ENCODE data around the gene QRICH1.

QRICH1 gene

DNA sequence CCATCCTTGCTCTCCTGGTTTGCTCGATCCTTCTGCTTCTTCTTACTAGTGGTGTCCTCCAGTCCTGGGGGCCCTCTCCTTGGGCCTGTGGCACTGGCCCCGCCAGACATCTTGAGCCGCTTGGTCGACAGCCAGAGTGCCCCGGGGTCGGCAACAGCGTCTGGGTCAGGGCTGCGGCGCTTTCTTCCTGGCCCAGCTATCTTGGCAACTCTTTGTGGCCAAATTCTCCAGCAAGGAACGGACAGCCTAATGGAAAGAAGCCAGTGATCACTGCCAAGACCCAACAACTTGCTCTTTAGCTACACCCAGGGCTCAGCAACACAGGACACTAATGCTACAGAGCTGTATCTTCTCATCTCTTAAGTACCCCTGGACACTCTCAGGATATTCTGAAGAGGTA lies 25.2 kb upstream of the QRICH1 start:
- DNase-seq (ENCODE audit: low read depth in 2 of 2): no peak

DNA sequence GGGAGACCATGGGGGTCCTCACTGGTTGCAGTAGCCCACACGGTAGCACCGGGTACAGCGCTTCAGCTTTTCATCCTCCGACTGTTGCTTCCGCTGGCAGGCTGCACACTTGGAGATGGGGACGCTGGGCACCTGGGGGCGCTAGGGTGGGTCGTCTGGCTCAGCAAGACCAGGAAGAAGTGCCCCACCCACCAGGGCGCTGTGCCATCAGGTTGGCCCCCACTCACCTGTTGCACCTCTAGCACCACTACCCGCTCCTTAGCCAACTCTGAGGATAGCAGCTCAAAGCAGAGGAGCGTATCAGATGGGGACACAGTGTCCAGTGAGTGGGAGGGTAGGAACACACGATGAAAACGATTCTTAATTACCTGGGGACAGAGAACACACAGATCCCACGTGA lies 18.4 kb upstream of the QRICH1 start:
- DNase-seq (ENCODE audit: low read depth in 2 of 2): no peak

DNA sequence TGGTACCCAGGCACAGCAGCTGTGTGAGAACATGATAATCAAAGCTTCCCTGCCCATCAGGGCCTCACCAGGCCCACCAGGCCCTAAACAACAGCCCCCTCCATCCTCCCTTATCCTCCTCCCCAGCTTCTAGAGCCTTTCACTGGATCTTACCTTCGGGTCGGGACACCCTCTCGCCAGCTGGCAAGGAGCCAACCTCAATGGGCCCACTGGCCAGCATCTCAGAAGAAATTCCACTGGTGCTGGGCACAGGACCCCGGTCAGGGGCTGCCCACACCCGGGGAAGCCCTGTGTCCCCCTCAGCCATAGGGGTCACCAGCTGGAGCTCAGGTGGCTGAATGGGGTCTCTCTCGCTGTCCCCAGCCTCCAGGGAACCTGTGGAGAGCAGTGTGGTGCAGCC lies 17.5 kb upstream of the QRICH1 start:
- DNase-seq (ENCODE audit: low read depth in 2 of 2): no peak

DNA sequence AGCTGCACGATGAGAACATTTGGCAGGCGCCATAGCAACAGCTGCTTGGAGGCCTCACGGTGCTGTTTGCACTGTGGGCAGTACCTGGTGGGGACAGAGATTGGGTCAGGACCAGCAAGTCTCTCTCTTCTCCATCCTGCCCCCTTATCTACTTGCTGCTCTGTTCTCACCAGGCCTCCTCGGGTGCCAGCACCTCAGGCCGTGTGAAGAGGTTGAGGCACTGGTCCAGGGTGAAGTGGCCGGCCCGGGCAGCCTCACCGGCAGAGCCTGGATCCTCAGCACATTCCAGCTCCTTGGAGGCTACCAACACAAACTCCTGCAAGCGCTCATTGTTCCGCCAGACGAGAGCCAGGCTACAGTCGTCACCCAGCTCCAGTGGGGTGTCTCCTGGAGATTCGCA lies 16.9 kb upstream of the QRICH1 start:
- no peak for DNase-seq (ENCODE audit: low read depth in 2 of 2)

DNA sequence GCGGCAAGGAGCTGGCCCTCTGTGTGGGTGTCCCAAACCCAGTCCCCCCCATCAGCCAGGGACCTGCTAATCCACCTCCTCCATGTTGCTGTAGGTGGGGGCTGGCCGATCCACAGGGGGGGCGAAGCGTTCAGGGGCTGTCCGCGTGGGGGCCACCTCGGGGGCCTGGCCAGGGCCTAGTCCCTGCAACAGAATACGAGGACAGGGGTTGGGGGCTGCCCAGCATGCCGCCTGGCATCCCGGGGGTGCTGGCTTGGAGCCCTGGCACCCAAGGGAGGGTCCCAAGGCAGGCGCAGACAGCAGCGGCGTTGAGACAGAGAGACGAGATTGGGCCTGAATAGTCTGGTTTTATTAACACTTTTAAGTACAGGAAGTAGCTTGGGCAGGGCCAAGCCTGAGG lies 14.5 kb upstream of the QRICH1 start:
- no peak for DNase-seq (ENCODE audit: low read depth in 2 of 2)

DNA sequence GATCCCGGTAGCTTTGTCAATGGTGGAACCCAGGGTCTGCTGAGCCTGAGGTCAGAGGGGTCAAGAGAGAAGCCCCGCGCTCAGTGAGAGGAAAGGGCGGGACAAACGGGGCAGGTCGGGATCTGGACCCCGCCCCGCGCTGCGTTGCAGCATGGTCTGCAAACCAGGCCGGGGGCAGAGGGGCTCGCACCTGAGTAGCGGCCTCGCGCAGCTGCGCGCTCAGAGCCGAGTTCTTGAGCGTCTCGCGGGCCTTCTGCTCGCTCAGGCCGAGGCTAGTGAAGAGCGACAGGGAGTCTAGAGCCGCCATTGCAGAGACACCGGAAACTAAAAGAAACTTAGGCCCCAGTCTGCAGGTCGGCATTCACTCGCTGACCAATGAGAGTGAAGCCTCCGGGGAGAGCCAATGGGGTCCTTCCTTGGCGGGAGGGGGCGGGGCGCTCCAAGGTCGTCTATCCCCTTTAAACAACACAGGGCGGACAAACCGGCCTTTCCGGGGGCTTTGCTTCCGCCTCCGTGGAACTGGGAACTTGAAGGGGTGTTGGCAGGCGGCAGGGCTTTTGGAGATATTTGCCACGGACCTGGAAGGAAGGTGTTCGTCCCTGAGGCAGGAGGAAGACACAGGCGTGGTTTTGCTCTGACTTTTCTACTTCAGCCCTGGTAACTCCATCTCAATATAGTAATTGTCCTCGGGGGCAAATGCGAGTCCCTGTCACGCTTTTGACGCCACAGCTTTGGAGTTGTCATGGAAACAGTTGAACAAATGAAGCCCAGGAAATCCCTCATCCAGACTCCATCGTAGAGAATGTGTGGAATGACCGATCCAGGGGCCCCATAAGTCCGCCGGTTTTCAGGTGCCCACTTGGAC lies 10.8 kb upstream of the QRICH1 start, which contains the start of gene QARS1:
QARS1 (minus strand) TSS at position 331 of the 865 bp plus-strand sequence; CDS start at position 307, 24 bp downstream.
- DNase-seq (ENCODE audit: low read depth in 2 of 2): peak; percentile 77 to 87

DNA sequence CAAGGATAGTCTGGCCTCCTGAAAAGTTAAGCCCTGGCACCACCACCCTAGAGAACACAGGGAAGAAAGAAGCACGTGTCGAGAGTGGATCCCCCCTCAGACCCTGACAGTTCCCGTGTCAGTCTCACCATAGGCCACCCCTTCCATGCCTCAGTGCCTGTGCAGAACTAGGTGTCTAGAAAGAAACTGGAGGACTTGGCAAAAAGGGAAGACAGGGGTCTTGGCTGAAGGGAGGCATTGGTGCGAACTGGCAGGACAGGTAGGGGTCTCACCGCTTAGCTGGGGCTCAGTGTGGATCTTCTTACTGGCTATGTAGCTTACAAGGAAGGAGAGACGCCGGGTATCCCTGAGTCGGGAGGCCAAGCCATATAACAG lies 10.2 kb upstream of the QRICH1 start:
- no peak for DNase-seq (ENCODE audit: low read depth in 2 of 2)

DNA sequence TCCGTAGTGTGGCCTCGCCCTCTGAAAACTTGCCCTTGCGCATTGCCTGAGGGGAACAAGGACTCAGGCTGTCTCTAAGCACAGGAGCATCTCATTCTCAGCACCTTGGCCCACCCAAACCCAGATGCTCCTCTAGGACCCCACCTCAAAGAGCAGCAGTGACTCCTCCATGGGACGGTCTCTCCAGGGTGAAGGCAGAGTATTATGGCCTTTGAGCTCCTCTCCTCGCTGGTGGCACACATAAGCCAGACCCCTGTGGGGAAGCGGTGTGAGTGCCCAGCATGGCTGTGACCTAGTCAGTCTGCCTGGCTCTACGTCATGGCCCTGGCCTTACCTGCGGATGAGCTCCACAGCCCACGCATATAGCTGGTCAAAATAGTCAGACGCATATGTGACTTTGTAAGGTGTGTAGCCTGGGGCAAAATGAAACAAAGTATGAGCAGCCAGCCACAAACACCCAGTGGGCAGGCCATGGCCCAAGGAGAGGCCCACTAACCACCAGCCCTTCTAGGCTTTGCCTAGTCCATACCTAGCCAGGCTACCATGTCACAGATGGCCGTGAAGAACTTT lies 6.3 kb upstream of the QRICH1 start:
- no peak for DNase-seq (ENCODE audit: low read depth in 2 of 2)

DNA sequence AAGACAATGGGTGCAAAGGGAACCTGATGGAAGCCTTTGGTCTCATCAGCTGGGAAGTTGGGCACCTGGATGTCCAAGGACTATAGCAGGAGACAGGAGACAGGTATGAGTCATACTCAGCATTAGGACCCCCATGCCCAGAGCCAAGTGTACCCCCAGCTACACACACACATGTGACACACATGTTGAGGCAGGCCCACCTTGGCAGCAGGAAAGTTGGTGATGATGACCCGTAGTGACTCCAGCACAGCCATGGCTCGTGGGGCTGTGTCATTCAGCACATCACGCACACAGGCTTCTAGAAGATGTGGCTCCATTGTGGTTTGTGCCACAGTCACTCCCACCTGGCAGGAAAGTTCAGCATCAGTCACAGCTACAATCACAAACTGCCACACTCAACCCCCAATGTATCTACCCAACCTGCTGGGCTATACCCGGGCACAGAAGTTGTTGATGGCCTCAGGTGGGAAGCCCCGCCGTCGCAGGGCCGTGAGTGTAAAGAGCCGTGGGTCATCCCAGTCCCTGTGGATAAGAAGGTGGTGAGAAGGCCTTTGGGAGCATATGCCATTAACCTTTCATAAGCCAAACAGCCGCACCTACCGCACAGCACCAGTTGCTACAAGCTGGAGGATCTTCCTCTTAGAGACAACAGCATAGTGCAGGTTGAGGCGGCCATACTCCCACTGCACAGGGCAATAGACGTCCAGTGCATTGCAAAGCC lies 5.2 kb upstream of the QRICH1 start:
- no peak for DNase-seq (ENCODE audit: low read depth in 2 of 2)

DNA sequence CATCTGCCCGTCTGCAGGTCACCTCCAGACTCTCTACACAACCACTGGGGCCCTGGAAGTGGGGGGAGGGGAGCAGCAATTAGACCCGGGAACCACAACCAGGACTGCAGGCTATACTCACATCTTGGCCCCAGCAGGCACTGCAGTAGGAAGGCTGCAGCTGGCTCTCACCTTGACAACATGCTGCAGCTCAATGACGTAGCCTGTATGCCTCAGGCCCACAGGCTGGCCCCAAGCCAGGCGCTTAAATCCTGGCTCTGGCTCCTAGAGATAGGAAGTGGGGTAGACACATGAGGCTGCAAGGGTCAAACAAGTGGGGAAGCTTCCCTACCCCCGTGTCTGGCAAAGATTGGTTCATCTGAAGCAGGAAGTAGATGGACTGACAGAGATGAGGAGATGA lies 4.6 kb upstream of the QRICH1 start:
- no peak for DNase-seq (ENCODE audit: low read depth in 2 of 2)

DNA sequence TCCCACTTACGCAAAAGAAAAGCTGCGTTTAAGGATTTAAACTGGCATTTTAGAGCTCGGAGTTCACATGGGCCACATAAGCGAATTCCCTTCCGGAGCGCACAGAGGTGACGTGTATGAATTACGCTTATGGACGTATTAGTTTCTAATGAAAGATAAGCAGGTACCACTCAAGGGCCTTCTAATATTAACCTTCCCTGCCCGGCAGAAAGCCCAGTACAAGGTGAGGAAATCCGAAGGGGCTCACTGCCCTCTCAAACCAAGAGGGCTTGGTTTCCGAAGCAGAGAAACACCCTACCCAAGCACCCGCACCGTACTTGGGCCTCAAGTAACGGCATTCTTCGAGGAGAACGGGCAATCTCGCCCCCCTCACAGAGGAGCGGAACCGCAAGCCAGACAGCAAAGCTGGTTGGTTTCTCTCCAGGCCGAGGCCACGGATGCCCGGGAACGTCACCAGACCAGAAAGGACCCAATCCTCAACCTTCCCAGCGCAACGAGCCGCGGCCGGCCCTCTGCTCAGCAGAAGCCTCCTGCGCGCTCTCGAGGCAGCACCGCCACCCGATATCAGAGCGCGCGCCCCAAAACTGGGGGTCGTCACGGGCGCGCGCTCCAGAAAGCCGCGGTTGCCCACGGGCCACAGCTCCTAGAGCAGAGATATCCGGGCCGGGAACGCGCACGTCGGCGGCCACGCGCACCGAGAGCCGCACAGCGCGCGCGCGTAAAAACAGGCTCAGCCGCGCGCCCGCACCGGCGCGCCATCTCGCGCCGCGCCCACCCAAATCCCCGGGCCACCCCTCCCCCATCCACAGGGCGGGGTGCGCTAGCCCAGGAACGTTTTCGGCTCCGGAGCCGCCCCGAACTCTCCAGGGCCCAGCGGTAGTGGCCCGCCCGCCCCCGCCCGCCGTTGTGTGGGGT lies 676 bp downstream of the QRICH1 start:
- peak; percentile 67 to 71 for DNase-seq (ENCODE audit: low read depth in 2 of 2)

DNA sequence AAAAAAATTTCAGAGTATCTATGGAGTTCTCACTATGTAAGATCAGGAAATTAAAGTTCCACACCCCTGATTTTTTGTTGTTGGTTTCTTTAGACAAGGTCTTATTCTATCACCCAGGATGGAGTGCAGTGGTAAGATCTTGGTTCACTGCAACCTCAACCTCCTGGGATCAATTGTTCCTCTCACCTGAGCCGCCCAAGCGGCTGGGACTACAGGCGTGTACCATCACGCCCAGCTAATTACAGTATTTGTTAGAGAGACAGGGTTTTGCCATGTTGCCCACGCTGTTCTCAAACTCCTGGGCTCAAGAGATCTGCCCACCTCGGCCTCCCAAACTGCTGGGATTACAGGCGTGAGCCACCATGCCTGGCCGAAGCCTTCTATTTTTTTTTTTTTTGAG lies 12.4 kb downstream of the QRICH1 start:
- no peak for DNase-seq (ENCODE audit: low read depth in 2 of 2)

DNA sequence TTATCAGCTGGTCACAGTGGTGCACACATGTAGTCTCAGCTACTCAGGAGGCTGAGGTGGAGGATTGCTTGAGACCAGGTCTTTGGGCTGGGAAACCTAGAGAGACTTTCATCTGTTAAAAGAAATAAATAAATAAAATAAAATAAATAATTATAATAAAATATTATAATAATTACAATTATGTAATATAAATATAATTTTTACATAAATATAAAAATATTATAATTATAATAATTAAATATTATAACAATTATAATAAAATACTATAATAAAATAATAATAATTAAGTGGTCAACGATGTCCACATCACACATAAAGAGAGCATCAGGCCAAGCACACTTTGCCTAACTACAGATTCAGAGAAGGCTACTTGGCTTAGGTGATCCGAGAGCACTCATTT lies 14.6 kb downstream of the QRICH1 start:
- DNase-seq (ENCODE audit: low read depth in 2 of 2): no peak

DNA sequence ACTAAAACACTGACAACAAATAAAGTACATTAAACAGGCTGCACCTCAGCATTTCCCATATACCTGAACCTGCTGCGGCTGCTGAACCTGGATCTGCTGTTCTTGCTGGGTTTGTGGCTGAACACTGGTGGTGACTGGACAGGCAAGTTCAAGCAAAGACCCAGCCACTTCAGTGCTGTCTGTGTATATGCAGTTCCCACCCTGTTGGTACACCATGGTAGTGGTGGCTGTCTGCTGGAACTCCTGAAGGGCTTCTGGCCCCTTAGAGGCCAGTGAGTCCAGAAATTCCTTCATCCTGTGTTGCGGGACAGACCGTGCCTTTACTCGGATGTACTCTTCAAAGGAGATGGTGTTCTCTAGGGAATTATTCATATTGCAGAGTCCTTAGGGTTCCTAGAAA lies 17.2 kb downstream of the QRICH1 start:
- no peak for DNase-seq (ENCODE audit: low read depth in 2 of 2)

DNA sequence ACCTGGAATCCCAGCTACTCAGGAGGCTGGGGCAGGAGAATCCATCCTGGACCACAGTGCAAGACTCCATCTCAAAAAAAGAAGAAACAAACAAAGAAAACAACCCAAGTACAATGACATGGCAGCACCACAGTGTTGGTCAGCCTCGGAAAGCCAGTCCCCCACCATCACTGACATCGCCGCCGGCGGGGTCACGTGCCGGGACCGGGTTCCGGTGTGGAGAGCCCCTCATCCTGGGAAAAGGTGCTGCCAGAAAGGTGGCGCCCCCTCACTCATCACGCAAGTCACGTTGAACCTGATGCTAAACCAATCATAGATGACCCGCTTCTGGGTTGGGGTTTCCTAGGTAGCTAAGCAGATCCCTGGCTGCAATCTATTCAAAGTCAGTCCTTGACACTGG lies 17.8 kb downstream of the QRICH1 start:
- no peak for DNase-seq (ENCODE audit: low read depth in 2 of 2)

DNA sequence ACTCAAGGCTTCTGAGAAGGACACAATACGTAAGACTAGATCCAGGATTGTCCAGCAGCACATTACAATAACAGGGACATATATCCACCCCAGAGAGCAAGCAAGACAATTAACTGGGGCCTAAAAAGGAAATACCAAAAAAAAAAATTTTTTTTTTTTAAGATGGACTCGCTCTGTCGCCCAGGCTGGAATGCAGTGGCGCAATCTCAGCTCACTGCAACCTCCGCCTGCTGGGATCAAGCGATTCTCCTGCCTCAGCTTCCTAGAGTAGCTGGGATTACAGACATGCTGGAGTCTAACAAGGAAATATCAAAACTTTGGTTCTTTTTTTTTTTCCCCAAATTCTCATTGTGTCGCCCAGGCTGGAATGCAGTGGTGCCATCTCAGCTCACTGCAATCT lies 35.9 kb downstream of the QRICH1 start:
- no peak for DNase-seq (ENCODE audit: low read depth in 2 of 2)

DNA sequence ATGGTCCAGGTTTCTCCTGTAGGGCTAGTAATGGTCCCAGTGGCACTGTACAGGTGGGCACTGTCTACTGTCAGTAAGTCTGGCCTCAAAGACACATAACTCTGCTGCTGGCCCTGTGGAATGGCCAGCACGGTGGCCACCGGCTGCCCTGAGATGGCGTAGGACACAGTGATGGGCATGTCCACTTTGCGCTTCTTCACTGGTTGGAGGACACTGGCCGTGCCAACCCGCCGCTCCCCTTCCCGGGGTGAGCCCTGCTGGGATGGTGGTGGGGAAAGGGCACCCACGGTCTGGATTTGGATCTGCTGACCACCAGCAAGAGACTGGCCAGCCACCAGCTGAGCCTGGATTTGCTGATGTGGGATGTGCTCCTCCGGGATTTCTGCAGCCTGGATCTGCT lies 36.6 kb downstream of the QRICH1 start:
- no peak for DNase-seq (ENCODE audit: low read depth in 2 of 2)

DNA sequence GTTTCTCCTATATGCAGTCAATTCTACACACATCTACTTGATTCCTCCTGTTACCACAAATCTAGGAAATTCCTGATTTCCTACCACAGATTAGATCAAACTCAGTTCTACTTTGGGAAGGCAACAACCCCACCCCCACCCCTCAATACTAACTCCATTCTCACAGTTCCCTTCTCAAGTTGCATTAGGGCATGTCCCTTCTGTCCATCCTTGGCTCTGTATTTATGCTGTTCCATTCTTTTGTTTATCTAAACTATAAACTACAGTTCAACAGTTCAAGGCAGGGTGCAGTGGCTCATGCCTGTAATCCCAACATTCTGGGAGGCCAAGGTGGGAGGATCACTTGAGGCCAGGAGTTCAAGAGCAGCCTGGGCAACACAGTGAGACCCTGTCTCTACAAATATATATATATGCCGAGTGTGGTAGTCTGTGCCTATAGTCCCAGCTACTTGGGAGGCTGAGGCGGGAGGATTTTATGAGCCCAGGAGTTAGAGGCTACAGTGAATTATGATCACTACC lies 39.5 kb downstream of the QRICH1 start:
- no peak for DNase-seq (ENCODE audit: low read depth in 2 of 2)

DNA sequence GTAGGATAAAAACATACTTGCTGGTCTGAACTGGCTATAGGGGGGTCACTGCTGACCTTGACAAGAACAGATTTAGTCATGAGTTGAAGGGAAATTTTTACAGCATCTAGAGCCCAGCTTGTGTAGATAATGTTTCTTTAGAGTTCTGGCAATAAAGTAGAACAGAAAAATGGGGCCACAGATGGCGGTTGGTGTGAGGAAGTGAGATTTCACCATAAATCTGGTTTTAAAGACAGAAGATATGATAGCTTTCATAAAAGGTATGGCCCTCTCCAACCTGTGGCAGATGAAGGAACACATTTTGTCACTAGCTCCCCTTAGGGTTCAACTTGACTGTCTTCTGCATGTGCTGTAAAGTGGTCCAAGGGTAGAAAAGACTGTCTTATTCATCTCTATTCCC lies 40.3 kb downstream of the QRICH1 start:
- DNase-seq (ENCODE audit: low read depth in 2 of 2): no peak

DNA sequence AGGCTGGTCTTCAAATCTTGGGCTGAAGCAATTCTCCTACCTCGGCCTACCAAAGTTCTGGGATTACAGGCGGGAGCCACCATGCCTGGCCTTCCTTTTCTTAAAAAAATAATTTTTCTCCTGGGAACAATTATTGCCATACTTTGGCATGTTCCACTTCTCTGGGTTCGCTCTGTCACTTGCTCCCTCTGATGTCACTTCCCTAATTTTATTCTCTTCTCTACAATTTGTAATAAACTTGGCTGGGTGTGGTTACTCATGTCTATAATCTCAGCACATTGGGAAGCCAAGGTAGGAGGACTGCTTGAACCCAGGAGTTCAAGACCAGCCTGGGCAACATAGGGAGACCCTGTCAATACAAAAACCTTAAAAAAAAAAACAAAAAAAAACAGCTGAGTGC lies 58.6 kb downstream of the QRICH1 start:
- DNase-seq (ENCODE audit: low read depth in 2 of 2): no peak

DNA sequence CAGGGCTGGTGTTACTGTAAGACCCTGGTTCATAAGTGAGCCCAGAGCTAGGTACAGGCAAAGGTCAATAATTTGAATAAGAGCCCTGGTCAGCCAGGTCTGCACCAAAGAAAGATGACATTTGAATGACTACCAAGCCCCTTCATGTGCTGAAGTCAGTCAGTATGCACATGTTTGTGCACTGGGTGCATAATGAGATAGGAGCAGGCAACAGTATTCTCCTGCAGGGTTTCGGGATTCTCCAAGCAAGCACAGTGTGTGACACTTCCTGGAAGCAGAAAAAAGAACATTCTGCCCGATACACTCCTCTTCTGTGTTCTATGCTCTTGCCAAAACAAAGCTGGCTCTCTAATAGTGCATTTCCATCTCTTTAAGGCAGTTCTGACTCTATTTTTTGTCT lies 59.2 kb downstream of the QRICH1 start:
- no peak for DNase-seq (ENCODE audit: low read depth in 2 of 2)

All from stimulated activated CD4-positive, alpha-beta T cell treated with anti-CD3 and anti-CD28 coated beads, Interleukin-12 subunit alpha, Interleukin-12 subunit beta, amount 100 ng/mL, for 24 hours (primary cell).